ENCODE data around the gene JAM2.

Gene JAM2

DNA sequence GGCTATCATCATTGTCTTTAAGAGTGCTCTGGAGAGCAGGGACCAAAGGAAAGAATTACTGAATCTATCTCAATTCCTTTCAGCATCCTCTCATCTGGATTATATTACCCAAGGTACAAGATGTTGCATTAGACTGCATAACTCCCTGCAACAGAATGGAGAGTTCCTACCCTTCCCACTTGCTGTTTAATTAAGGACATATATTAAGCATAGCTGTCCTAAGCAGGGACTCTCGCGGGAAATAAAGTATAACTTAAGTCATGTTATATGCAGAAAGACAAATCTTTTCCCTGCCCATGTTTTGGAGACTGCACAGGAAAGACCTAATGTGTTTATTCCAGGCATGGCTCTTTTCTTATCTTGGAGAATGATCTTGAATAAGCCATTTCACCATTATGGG is 6.8 kb upstream of the JAM2 start:
- no peak for DNase-seq (ENCODE audit: low read depth in 1 of 2, low spot score in 1 of 2)
- no peak for TF ChIP-seq JUND (IDR thresholded peaks at IDR 0.05; ENCODE audit: low read depth)
- in situ Hi-C loops (cut with HindIII; ENCODE audit: low pct_unique_long_range_greater_than_20kb, low sequenced_read_pairs), result no loop called here

DNA sequence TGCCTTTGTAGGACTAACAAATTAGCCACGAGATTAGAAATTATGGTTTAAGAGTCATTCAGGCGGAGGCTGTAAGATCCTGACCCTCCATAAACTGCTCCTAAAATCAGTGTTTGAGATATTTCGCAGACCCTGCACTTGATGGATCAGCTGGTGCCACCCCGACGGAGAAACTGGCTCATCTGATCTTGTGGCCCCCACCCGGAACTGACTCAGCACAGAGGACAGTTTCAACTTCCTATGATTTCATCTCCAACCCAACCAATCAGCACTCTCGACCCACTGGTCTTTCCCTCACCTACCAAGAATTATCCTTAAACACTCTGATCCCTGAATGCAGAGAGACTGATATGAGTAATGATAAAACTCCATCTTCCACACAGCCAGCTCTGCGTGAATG is 3.7 kb upstream of the JAM2 start:
- in situ Hi-C loops (cut with HindIII; ENCODE audit: low pct_unique_long_range_greater_than_20kb, low sequenced_read_pairs), result no loop called here
- TF ChIP-seq JUND (IDR thresholded peaks at IDR 0.05; ENCODE audit: low read depth), result no peak
- no peak for DNase-seq (ENCODE audit: low read depth in 1 of 2, low spot score in 1 of 2)

DNA sequence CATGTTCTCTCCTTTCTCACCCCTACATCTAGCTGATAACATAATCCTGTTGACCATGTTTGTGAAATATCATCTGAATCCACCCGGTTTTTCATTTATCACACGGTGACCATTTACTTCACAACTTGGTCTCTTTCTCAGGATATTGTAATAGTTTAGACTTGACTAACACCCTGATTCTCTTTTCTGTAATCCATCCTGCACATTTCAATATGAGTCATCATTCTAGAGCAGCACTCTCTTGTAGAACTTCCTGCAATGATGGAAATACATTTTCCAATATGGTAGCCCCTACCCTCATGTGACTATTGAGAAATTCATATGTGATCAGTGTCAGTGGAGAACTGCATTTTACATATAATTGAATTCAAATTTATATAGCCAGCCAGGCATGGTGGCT is 2.3 kb upstream of the JAM2 start:
- TF ChIP-seq JUND (IDR thresholded peaks at IDR 0.05; ENCODE audit: low read depth), result no peak
- DNase-seq (ENCODE audit: low read depth in 1 of 2, low spot score in 1 of 2), result no peak
- in situ Hi-C loops (cut with HindIII; ENCODE audit: low pct_unique_long_range_greater_than_20kb, low sequenced_read_pairs), result no loop called here

DNA sequence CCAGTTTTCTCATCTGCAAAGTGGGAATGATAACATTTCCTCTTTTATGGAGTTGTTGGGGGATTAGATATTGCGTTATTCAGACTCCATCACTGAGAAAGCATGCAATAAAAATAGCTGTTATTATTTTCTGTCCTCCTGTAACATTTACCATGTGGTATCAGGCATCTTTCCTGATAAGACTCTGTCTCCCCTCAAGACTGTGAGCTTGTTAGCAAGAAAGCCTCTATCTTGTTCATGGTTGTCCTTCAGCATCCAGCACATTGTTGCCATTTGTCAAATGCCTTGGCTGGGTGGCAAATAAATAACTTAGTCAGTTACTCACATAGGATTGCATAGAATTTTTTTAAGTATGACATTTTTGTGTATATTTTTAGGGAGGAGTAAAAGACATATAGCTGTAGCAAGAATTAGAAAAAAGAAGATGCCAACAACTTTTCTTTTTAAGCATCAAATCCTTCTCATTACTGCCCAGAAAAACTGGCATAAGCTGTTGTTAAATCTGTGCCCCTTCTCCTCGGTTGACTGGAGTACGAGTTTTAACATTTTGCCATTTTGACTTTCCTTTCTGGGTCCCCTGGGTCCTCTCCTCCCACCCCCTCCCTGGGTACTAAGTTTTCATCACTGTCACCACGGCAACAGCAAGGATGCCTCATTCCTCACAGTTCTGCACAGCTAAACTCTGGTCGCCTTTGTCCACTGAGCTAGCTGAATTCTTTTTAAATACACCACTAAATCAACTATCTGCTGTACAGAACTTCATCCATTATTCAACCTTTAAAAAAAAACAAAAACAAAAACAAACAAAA is 1.0 kb upstream of the JAM2 start:
- no peak for TF ChIP-seq JUND (IDR thresholded peaks at IDR 0.05; ENCODE audit: low read depth)
- in situ Hi-C loops (cut with HindIII; ENCODE audit: low pct_unique_long_range_greater_than_20kb, low sequenced_read_pairs), result no loop called here
- DNase-seq (ENCODE audit: low read depth in 1 of 2, low spot score in 1 of 2), result no peak

DNA sequence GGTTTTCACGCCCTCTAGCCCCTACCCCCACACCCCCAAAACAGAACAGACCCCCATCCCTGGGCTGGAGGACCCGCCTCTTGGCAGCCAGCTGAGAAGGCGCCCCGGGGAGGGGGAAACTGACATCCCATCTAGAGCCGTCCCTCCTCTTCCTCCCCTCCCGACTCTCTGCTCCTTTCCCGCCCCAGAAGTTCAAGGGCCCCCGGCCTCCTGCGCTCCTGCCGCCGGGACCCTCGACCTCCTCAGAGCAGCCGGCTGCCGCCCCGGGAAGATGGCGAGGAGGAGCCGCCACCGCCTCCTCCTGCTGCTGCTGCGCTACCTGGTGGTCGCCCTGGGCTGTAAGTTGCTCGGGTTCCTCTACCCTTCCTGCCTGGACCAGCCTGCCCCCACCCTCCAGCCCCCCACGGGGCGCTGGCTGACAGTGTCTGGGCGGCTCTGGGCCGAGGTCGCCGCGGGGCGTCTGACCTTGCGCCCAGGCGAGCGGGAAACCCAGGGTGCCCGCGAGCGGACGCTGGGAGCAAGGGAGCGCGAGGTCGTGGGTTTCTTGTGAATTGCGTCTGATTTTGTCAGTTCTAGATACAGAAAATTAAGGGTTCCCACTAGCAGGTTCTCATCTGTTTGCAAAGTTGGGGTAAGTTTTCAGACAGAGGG is 618 bp downstream of the JAM2 start:
- no peak for TF ChIP-seq JUND (IDR thresholded peaks at IDR 0.05; ENCODE audit: low read depth)
- in situ Hi-C loops (cut with HindIII; ENCODE audit: low pct_unique_long_range_greater_than_20kb, low sequenced_read_pairs), result no loop called here
- peak in 1 of 2 experiments; percentile 26 for DNase-seq (ENCODE audit: low read depth in 1 of 2, low spot score in 1 of 2)

DNA sequence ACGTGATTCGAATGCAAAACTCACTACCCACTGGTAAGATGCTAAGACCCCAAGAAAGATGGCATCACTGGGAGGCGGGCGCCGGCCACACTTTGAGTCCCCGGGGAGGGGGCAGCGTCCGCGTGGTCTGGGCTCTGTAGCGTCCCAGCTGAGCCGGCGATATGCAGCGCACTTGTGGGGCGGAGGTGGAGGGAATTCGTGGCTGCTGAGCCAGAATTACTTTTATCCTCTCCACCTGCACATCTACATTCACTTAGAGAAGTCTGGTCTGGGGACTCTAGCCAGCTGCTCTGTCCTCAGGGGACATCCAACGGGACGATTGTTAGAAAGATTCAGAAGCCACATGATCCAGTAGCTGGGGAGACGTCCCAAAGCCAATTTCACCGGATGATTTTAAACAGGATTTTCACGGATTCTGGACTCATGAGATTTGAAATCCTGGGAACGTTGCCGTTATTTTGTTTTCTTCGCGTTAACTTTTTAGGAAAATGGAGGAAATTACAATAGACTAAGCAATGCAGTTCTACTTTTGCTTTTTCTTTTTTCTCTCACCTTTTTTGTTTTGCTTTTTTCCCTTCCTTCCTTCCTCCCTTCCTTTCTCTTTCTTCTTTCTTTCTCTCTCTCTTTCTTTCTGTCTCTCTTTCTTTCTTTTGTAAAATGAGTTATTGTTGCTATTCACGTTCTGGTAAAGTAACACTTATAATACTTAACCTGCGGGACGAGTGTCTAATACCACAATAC is 1.3 kb downstream of the JAM2 start:
- in situ Hi-C loops (cut with HindIII; ENCODE audit: low pct_unique_long_range_greater_than_20kb, low sequenced_read_pairs), result no loop called here
- no peak for TF ChIP-seq JUND (IDR thresholded peaks at IDR 0.05; ENCODE audit: low read depth)
- peak in 1 of 2 experiments; percentile 12 for DNase-seq (ENCODE audit: low read depth in 1 of 2, low spot score in 1 of 2)

DNA sequence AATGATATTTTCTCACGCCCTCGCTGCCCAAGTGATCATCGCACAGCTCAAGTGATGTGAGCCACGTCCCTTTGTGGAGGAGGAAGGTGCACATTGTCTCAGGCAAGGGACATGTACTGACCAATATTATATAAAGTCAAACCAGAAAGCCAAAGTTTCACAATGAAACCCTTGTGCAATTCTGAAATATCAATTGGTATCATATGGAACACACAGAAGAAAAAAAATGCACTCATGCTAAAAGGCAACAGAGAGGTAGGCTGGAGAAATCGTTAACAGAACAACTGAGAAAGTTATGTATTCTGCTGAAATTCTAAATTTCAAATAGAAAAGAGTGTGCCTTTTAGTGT is 1.9 kb downstream of the JAM2 start:
- in situ Hi-C loops (cut with HindIII; ENCODE audit: low pct_unique_long_range_greater_than_20kb, low sequenced_read_pairs), result no loop called here
- no peak for TF ChIP-seq JUND (IDR thresholded peaks at IDR 0.05; ENCODE audit: low read depth)
- no peak for DNase-seq (ENCODE audit: low read depth in 1 of 2, low spot score in 1 of 2)

DNA sequence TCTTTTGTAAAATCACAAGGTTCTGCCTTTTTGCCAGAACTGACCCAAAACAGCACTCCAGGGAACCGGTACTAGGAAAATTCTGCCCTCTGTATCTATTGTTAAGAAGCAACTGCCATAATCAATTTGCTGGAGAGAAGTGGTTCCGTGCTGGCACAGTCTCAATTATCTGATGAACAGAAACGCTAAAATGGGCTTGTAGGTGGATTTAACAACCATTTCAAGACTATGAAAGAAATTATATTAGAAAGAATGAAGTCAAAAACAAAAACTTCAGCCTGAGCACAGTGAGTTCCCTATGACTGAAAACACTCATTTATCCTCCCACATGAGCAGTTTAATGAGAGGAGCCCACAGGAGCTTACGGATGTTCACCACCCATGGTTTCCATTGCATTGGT is 4.4 kb downstream of the JAM2 start:
- DNase-seq (ENCODE audit: low read depth in 1 of 2, low spot score in 1 of 2), result no peak
- in situ Hi-C loops (cut with HindIII; ENCODE audit: low pct_unique_long_range_greater_than_20kb, low sequenced_read_pairs), result no loop called here
- no peak for TF ChIP-seq JUND (IDR thresholded peaks at IDR 0.05; ENCODE audit: low read depth)

DNA sequence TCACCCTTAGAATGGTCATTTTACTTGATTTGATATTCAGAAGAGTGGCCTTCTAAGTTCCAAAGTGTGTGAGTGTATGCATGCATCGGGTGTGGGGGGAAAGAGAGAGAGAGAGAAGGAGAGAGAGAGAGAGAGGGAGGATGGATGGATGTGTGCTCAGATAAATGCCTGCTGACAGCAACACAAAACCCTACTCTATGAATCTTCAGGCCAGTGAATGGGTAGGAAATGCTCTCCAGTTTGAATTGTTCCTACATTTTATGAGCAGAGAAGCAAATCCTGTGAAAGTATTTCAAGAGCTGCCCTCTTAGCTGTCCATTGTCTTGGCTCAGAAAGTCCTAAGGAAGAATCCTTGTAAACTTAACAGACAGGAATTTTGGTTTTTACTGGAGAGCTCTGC is 7.4 kb downstream of the JAM2 start:
- in situ Hi-C loops (cut with HindIII; ENCODE audit: low pct_unique_long_range_greater_than_20kb, low sequenced_read_pairs), result no loop called here
- no peak for TF ChIP-seq JUND (IDR thresholded peaks at IDR 0.05; ENCODE audit: low read depth)

DNA sequence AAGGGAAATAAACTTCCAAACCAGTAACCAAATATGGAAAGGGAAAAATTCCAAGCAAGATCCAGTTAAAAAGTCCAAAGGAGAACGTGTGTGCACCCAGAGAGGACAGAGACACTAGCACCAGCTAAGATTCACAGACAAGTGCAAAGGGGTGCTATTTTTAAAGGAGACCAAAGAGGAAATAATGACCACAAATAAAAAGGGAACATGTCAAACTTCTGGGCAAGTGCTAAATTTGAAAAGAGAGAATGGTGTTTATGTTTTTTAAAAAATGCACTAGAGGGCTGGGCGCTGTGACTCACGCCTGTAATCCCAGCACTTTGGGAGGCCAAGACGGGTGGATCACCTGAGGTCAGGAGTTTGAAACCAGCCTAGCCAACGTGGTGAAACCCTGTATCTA is 8.6 kb downstream of the JAM2 start:
- no peak for DNase-seq (ENCODE audit: low read depth in 1 of 2, low spot score in 1 of 2)
- TF ChIP-seq JUND (IDR thresholded peaks at IDR 0.05; ENCODE audit: low read depth), result no peak
- in situ Hi-C loops (cut with HindIII; ENCODE audit: low pct_unique_long_range_greater_than_20kb, low sequenced_read_pairs), result no loop called here

More for the DNA sequence above, 7.4 kb downstream of the JAM2 start:
- no peak for DNase-seq (ENCODE audit: low read depth in 1 of 2, low spot score in 1 of 2)

DNA sequence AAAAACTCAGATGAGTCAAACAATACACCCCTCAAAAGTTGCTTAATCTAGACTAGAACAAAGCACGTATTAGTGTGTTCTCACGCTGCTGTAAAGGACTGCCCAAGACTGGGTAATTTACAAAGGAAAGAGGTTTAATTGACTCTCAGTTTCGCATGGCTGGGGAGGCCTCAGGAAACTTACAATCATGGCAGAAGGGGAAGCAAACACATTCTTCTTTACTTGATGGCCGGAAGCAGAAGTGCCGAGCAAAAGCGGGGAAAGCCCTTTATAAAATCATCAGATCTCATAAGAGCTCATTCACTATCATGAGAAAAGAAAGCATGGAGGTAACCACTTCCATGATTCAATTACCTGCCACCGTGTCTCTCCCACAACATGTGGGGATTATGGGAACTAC is 10.1 kb downstream of the JAM2 start:
- in situ Hi-C loops (cut with HindIII; ENCODE audit: low pct_unique_long_range_greater_than_20kb, low sequenced_read_pairs), result no loop called here
- DNase-seq (ENCODE audit: low read depth in 1 of 2, low spot score in 1 of 2), result no peak
- TF ChIP-seq JUND (IDR thresholded peaks at IDR 0.05; ENCODE audit: low read depth), result no peak

DNA sequence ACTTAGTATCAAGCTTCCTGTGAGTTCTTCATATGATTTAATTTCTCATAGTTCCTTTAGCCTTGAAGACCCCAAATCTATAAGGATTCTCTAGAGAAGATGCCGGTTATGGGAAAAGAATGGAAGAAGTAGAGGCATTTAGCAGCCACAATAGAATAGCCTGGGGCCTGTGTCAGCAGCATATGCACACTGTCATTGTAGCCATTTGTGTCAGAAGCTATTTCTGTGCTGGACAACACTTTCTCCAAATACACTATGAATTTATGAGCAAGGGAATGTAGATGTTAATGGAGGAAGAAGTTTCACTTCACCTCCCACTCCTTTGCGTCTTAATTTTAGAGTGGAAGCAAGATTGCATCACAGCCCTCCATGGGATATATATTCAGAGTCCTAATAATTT is 17.4 kb downstream of the JAM2 start:
- no peak for TF ChIP-seq JUND (IDR thresholded peaks at IDR 0.05; ENCODE audit: low read depth)
- DNase-seq (ENCODE audit: low read depth in 1 of 2, low spot score in 1 of 2), result no peak
- in situ Hi-C loops (cut with HindIII; ENCODE audit: low pct_unique_long_range_greater_than_20kb, low sequenced_read_pairs), result no loop called here

DNA sequence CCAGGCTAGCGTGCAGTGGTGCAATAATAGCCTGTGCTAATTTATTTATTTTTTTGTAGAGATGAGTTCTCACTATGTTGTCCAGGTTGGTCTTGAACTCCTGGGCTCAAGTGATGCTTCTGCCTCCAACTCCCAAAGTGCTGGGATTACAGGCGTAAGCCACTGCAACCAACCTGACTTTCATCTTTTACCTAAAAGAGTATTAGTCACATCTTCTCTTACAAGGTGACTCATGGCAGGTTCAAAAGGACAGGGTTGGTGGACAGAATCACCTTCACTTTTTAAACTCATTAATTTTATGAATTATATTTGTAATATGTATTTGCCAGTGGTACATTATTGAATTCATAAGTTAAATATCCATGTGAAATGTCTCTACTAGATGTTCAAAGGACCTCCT is 18.1 kb downstream of the JAM2 start:
- TF ChIP-seq JUND (IDR thresholded peaks at IDR 0.05; ENCODE audit: low read depth), result no peak
- in situ Hi-C loops (cut with HindIII; ENCODE audit: low pct_unique_long_range_greater_than_20kb, low sequenced_read_pairs), result no loop called here
- no peak for DNase-seq (ENCODE audit: low read depth in 1 of 2, low spot score in 1 of 2)

All from T47D (cell line).